Left forelimb (tissue), 1 donor: ENCODE measurements around the gene DSCAML1.

Experiments used
- DNase-seq: peaks from one replicate; pipeline ENCODE4 v3.0.0-alpha.2; 2018; ENCODE audit warnings: low spot score

The DSCAML1 gene

GRCh38 chr11:117761993-117762392 lies 35.0 kb downstream of the DSCAML1 start:
- DNase-seq = no peak

- DNase-seq = no peak
Observed at GRCh38 chr11:117759305-117759704, 37.7 kb downstream of the DSCAML1 start.

DNA sequence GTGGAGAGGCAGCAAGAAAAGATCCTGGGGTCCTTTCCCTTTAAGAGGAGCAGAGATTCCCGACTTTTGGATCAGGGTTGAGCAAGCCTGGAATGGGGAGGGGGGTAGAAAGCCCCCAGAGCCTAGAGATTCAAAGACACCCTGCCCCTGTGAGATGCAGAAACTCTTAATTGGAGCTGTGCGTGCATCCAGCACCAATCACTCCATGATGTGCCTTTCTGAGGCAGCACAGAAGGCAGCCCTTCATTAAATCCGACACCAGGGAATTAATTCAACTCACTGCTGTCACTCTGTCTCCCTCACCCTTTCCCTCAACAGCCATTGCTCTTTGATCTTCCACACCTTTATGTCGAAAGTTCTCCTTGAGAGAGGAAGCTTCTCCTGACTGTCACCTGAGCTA lies 43.0 kb downstream of the DSCAML1 start:
- DNase-seq = no peak

GRCh38 chr11:117752721-117753237 lies 44.2 kb downstream of the DSCAML1 start:
- DNase-seq = no peak

DNA sequence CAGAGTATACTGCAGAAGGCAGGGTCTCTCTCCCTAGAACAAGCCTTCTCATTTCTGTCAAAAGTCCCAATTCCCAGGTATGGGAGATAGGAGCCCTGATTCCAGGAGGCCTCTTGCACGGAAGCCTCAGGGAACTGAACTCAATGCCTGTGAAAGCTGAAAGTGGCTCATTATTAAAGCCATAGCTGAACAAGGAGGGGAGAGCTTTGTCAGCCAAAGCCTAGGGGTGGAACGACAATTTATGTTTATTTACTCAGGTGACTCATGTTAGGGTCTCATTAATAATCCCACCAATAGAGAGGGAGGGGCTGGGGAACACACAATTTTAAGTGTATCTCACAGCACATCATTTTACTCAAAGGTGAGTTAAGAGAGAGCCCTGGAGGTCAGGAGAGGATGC lies 44.9 kb downstream of the DSCAML1 start:
- DNase-seq = no peak

- DNase-seq = no peak
Observed at GRCh38 chr11:117750916-117751662, 45.9 kb downstream of the DSCAML1 start.

- no peak for DNase-seq
Observed at GRCh38 chr11:117750357-117750756, 46.7 kb downstream of the DSCAML1 start.

GRCh38 chr11:117749541-117749910 lies 47.5 kb downstream of the DSCAML1 start:
- DNase-seq = no peak

DNA sequence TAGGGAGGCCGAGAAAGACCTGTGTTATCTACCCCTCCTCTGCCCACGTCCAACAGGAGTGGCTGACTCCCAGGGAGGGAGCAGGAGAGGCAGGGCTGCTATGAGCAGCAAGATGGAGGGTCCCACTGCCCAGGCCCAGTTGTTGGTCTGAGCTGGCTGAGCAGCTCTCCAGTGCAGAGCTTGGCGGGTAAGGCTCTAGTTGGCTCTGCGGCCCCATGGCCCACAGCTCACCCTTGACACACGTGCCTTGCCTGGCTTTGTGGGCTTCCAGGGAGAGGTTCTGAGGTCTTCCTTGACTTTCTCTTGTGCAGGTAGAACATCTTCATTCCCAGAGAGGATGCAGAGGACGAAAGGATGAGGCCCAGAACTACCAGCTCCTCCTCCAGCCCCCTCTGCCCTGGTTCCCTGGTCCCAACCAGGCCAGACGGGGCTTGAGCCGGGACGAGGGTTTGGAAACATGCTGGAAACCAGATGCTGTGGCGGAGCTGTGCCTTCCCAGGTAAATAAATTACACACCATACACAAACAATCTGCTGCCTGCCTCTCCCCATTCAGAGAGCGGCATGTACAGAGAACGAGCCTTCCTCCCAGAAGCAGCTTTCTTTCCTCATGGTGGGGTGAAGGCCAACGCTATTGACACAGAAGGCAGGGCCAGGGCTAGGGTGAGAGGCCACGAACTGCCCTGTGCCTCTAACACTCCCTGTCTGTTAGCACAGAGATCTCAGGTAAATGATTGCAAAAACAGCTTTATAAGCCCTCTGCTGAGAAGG lies 48.1 kb downstream of the DSCAML1 start:
- no peak for DNase-seq

DNA sequence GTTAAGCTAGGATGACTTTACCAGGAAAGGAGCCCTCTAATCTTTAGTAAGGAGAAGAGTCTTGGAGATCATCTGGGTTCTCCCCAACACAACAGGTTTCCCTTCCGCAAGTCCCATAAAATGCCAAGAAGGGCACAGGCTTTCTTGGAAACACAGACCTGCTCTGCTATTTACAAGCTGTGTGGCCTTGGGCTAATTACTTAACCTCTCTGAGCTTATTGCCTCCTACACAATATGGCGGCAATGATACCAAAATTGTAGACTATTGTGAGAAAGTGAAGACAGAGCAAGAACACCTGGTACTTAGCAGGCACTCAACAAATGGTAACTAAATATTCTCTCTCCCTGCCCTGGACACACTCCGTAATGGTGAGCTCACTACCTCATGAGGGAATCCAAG lies 49.1 kb downstream of the DSCAML1 start:
- no peak for DNase-seq

DNA sequence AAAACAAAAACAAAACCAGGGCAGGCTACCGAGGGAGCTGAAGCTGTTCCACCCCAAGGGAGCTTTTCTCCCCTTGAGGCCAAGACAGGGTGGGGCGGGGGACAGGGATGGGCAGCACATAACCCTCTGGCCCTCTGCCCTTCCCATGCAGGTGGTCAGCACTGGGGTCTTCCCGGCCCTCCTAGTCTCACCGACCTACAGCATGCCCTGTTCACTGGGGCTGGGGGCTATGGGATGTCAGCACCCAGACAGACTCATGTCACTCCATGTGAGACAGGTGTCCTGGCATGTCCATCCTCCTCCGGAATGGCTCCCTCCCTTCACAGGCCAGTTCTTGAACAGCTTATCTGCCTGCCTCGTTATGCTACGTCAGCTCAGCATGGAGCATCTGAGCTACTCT lies 51.7 kb downstream of the DSCAML1 start:
- no peak for DNase-seq

- no peak for DNase-seq
Observed at GRCh38 chr11:117744471-117745150, 52.4 kb downstream of the DSCAML1 start.

GRCh38 chr11:117743121-117743815 lies 53.7 kb downstream of the DSCAML1 start:
- DNase-seq = no peak

DNA sequence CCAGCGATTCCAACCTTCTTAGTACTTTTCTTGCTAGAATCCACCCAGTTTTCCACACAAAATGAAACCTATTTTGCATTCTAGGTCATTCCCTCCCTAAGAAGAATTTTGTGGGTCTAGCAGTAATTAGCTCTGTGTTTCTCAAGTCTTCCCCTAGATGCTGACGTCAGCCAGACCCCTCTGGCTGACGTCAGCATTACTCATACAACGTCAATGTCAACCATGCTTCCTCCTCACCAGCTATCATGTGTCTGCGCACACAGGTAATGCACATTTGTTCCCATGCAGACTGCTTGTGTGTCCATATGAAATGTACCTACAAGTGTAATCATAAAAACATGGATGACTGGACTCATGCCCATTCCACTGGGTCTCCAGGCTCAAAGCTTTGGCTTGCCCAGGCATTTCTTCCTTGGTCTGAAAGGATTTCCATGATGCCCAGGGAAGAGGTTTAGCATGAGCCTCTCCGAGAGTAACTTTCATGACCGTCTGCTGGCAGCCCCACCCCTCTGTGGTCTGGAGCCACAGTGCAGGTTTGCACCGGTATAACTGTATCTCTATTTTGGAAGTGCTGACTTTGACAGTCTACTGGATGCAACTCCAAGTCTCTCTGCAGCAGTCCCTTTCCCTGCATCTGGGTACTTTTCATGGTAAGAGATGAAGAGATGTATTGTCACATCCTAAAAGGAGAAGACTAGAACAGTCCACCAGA lies 58.6 kb downstream of the DSCAML1 start:
- DNase-seq = no peak

- no peak for DNase-seq
Observed at GRCh38 chr11:117735350-117735977, 61.6 kb downstream of the DSCAML1 start.

GRCh38 chr11:117734601-117735024 lies 62.4 kb downstream of the DSCAML1 start:
- no peak for DNase-seq

GRCh38 chr11:117733316-117733715 lies 63.7 kb downstream of the DSCAML1 start:
- DNase-seq = no peak

DNA sequence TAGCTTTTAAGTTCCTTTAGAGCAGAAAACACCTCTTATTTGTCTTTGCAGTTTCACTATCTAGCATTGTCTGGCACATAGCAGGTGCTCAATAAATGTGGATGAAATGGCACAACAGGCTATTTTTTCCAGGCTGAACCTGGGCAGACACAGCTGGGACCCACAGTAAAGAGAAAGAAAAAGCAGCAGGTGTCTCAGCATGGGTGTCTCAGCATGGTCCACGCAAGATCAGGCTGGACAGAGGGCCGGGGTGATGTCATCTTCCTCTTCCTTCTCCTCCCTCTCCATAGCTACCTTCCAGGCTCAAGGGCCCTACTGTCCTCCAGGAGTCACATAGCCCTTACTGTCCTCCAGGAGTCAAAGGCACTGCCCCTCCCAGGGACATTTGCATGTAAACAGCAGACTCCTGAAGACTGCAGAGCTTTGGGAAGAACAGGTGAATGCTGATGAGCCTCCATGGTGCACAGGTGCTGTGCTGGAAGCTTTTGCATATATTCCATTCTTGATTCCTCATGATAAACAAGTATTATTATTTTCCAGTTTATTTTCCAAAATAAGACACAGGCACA lies 65.2 kb downstream of the DSCAML1 start:
- DNase-seq = no peak

DNA sequence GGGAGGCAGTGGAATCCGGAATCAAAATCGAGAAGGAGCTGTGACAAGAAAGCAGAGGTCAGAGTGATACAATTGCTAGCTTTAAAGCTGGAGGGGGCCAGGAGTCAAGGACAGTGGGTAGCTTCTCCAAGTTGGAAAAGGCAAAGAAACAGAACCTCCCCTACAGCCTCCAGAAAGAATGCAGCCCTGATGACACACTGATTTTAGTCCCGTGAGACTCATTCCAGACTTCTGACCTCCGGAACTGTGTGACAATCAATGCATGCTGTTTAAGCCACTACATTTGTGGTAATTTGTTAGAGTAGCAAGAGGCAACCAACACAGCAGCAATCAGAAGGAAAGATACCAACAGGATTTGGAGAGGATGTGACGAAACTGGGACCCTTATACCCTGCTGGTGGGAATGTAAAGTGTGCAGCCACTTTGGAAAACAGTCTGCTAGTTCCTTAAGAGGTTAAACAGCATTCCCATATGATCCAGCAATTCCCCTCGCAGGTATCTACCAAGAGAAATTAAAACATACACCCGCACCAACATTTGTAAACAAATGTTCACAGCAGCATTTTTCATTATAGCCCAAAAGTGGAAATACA lies 66.7 kb downstream of the DSCAML1 start:
- DNase-seq = no peak

DNA sequence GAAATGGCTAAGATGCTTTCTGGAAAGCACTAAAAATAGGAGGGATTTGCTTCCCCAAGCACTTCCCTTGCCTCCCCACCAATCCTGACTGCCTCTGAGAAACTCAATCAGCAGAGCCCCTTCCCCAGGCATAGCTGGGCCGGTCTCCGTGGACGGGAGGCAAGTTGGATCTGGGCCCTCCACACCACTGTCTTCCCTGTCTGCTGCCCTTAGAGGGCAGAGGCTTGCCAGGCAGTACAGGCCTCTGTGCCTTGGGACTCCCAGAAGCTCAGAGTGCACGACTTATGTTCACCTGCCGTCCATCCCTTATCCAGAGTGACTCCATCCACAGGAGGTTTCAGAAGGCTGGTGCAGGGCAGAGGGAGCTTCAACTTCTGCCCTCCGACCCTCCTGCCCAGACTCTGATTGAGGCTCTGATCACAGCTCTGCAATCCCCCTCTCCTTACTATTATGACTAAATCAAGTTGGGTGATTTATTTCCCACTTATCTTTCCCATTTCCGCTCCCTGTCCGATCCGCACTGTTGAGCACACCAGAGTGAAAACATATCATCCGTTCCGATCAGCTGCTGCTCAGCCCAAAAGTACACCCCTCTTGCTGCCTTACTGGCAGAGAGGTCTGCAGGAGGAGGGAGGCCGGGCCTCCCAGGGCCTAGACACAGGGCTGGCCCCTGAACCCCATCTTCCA lies 71.8 kb downstream of the DSCAML1 start:
- no peak for DNase-seq
